K562 (cell line): ENCODE results near the gene ZNF296. TPM values are rescaled to one million over a fixed set of nuclear protein-coding genes. Genes with fewer than 3 reads are reported as not detected.

Experiments used
- CEBPZ ChIP-seq: fragments of 150-350 bp; IDR thresholded peaks from 2 replicates; pipeline ENCODE4 v1.6.1; 2014; ENCODE audit warnings: low read depth, mild to moderate bottlenecking, low read length, borderline replicate concordance
- CHAMP1 ChIP-seq: fragments of 450-650 bp; IDR thresholded peaks from 2 replicates; pipeline ENCODE4 v1.6.1; 2016; ENCODE audit warnings: mild to moderate bottlenecking
- ILF3 ChIP-seq: fragments of 450-650 bp; IDR thresholded peaks from 2 replicates; pipeline ENCODE4 v1.6.1; 2018; ENCODE audit warnings: antibody characterized with exemption, mild to moderate bottlenecking, moderate library complexity, borderline replicate concordance
- MTA1 ChIP-seq: fragments of 450-650 bp; IDR thresholded peaks from 2 replicates; pipeline ENCODE4 v1.6.1; 2017; ENCODE audit warnings: borderline replicate concordance
- POLR2B ChIP-seq: fragments of 450-650 bp; IDR thresholded peaks from 2 replicates; pipeline ENCODE4 v1.6.1; 2018; ENCODE audit warnings: low read depth; ENCODE audit not compliant: partially characterized antibody
- TSHZ1 ChIP-seq: fragments of 250-450 bp; sonication (Bioruptor Pico); IDR thresholded peaks from 2 replicates; pipeline ENCODE4 v1.4.0; 2020; ENCODE audit warnings: mild to moderate bottlenecking, moderate library complexity
- ZBTB11 ChIP-seq, 3 experiments: fragments of 200-800 bp in 1 of 3; fragments of 250-450 bp in 1 of 3; fragments of 450-650 bp in 1 of 3; sonication (Bioruptor Pico) in 1 of 3; sonication (Bioruptor generic) in 1 of 3; formaldehyde crosslinking in 1 of 3; IDR thresholded peaks; 2 replicates each; pipeline versions ENCODE4 v1.6.1 to v1.8.0; 2016 to 2022; ENCODE audit warnings: mild to moderate bottlenecking in 2 of 3, missing genetic modification characterization in 2 of 3, missing compliant biosample characterization in 1 of 3, moderate library complexity in 1 of 3
- ZBTB9 ChIP-seq: fragments of 450-650 bp; formaldehyde crosslinking; IDR thresholded peaks from 2 replicates; pipeline ENCODE4 v1.4.0; 2020; ENCODE audit warnings: mild to moderate bottlenecking, moderate library complexity
- ZNF174 ChIP-seq: fragments of 250-450 bp; sonication (Bioruptor Pico); IDR thresholded peaks from 2 replicates; pipeline ENCODE4 v1.4.0; 2020; ENCODE audit warnings: mild to moderate bottlenecking
- ZNF316 ChIP-seq: fragments of 450-650 bp; IDR thresholded peaks from 2 replicates; pipeline ENCODE4 v1.6.1; 2016
- ZNF347 ChIP-seq: fragments of 450-650 bp; formaldehyde crosslinking; IDR thresholded peaks from 2 replicates; pipeline ENCODE4 v1.4.0; 2020; ENCODE audit warnings: low read depth, mild to moderate bottlenecking, moderate library complexity
- polyA plus RNA-seq, 8 experiments: library from polyadenylated mRNA; depleted of rRNA in 4 of 8; stranded (reverse) in 5 of 8; unstranded in 3 of 8; fragments of >200 nt; fragmentation: Nextera tagmentation in 2 of 8; fragmentation: Illumina TruSeq in 1 of 8; extraction: Ambion mirVana in 2 of 8; extraction: Trizol in 1 of 8; gene quantifications; 2 replicates each; pipeline versions ENCODE4 v1.2.1 to v1.2.3, GENCODE V29; 2011 to 2014; ENCODE audit warnings: inconsistent platforms in 1 of 8, missing spikeins in 1 of 8
- total RNA-seq, 7 experiments: library from RNA; depleted of rRNA in 6 of 7; stranded (reverse); fragments of >200 nt in 6 of 7; fragmentation: Illumina TruSeq in 2 of 7; extraction: Trizol in 2 of 7; gene quantifications; 2 replicates each; pipeline versions ENCODE4 v1.2.1 to v1.2.3, GENCODE V29; 2011 to 2021; ENCODE audit warnings: low replicate concordance in 1 of 7

The ZNF296 gene
- total and polyA plus RNA-seq, 9 of the 15 experiments (the other 6 are each of a cell fraction or from before 2014, with no cell fraction given): 0.03 to 8.8 (median 0.47) TPM; not detected in 1

- TF ChIP-seq ZBTB11 (CRISPR knock-in tag; IDR thresholded peaks at IDR 0.05): no peak
- TF ChIP-seq POLR2B: no peak
- TF ChIP-seq ZNF347 (CRISPR knock-in tag): no peak
- no peak for TF ChIP-seq CEBPZ
- TF ChIP-seq ZBTB9 (CRISPR knock-in tag): no peak
- no peak for TF ChIP-seq ILF3
- TF ChIP-seq ZNF316: no peak
- TF ChIP-seq ZNF174: no peak
- no peak for TF ChIP-seq TSHZ1
- TF ChIP-seq CHAMP1: no peak
- TF ChIP-seq MTA1: no peak
Observed at GRCh38 chr19:45091031-45091923, 15.0 kb upstream of the ZNF296 start (continued).
